GM18502 (cell line): ENCODE results near the gene ASXL1.
"Not testable (repeated sequence)": the region's sequence is repeated elsewhere in the genome, so short reads cannot be mapped to it uniquely, and the experiment has no call there.

ENCODE experiments used
- ATAC-seq: cut with Tn5 transposase; IDR thresholded peaks from one replicate; pipeline ENCODE4 v1.9.1; 2021; ENCODE audit warnings: mild to moderate bottlenecking; ENCODE audit not compliant: unreplicated experiment, poor library complexity

Gene ASXL1

DNA sequence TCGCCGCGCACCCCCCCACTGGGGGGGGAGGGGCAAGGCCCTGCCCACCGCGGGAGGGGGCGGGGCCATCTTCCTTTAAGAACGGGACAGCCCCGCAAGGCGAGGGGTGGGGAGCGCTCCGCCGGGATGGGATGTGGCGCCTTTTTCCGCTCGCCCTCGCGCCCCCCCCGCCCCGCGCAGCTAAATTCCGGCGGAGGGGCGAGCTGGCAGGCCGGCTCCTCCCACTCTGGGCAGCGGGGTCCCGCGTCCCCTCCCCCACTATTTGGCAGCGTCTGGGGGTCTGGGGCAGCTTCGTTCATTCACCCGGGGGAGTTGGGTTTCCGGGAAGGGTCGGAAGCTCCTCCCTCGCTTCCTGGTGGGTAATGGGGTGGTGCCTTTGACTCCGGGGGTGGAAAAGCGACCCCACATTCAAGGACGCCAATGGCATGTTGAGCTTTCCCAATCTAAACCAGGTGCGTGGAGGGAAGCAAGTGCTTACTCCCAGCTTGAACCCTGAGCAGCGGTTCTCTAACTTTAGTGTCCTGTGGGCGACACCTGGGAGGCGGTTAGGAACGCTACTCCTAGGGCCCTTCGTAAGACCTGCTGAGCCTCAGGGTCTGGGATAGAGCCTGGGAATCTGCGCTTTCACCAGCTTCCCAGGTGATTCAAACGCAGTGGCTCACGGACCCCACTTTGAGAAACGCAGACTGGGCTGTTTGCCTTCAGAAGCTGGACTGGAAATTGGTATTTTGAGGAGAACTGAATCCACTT lies 927 bp downstream of the ASXL1 start:
- no peak for ATAC-seq

- ATAC-seq, result no peak
Observed at GRCh38 chr20:32359633-32360332, 1.7 kb downstream of the ASXL1 start.

DNA sequence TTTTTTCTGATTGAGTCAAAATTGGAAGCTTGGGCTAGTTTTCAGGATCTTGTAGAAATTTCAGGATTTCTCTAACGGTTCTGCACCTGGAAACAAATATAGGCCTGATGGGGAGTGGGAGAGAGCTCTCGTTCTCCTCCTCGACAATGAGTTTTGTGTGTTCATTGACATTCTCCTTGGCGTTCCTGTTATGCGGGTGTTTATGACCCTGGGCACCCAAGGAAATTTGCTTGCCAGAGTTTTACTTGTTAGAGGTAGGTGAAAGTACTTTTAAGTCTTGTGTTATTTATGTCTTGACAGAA lies 2.2 kb downstream of the ASXL1 start:
- ATAC-seq, result no peak

DNA sequence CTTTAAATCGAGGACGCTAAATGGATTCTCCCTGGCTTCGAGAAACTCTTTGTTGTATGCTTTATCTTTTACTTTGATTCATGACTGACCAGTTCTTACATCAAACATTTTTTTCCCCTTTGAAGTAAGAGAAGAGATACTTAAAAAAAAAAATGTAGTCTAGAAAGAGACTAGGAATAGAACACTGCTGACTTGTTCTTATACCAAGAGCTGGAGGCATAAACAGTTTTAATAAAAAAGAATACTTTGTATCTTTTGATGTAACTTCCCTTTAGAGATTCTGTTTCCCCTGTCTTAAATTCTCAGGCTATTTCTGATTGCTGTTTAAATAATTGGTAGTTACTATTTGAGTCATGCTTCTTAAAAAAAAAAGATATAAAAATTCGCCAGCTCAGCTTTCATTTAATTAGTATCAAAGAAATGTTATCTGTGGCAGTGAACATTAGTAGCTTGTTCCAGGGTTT lies 4.8 kb downstream of the ASXL1 start:
- ATAC-seq, result no peak

- no peak for ATAC-seq
Observed at GRCh38 chr20:32363492-32363891, 5.4 kb downstream of the ASXL1 start.

GRCh38 chr20:32364554-32365208 lies 6.5 kb downstream of the ASXL1 start:
- no peak for ATAC-seq

- ATAC-seq, result no peak
Observed at GRCh38 chr20:32365564-32365963, 7.4 kb downstream of the ASXL1 start.

DNA sequence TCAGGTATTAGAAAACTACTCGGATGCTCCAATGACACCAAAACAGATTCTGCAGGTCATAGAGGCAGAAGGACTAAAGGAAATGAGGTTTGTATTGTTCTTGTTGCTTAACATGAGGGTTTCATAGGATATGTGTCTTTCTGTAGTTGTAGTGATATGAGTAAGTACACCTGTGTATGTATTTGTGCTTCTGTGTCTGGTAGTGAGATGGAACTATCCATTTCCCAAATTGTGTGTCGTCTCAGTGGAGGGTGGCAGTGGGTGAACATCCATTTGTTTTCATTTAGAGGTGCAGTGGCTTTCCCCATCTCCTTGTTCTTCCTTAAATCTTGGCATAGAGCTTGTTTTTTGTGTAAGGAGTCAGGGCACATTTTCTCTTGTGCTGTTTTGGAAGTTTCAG lies 8.2 kb downstream of the ASXL1 start:
- ATAC-seq, result peak; percentile 61

- ATAC-seq, result no peak
Observed at GRCh38 chr20:32368323-32368722, 10.2 kb downstream of the ASXL1 start.

DNA sequence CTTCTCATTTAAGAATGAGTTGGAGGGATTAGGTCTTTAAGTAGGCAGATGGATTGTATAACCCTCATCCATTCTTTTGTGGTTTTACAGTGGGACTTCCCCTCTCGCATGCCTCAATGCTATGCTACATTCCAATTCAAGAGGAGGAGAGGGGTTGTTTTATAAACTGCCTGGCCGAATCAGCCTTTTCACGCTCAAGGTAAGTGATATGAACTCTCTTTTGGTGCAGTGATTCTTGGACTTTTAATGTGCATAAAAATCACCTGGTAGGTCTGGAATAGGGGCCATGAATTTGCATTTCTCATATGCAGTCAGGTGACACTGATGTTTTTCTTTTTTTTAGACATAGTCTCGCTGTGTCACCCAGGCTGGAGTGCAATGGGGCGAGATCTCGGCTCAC lies 10.8 kb downstream of the ASXL1 start:
- no peak for ATAC-seq

DNA sequence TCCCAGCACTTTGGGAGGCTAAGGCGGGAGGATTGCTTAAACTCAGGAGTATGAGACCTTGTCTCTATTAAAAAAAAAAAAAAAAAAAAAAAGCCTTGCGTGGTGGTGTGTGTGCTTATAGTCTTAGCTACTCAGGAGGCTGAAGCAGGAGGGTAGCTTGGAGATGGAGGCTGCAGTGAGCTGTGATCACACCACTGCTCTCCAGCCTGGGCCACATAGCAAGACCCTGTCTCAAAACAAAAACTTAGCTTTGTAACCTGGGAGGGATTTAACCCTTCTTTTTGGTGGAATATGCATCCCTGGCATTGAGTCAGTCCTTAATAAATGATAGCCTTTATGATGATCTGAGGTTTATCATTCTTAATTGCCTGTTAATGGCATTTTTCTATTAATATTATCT lies 12.8 kb downstream of the ASXL1 start:
- ATAC-seq, result no peak

- ATAC-seq, result no peak
Observed at GRCh38 chr20:32378461-32378860, 20.3 kb downstream of the ASXL1 start.

DNA sequence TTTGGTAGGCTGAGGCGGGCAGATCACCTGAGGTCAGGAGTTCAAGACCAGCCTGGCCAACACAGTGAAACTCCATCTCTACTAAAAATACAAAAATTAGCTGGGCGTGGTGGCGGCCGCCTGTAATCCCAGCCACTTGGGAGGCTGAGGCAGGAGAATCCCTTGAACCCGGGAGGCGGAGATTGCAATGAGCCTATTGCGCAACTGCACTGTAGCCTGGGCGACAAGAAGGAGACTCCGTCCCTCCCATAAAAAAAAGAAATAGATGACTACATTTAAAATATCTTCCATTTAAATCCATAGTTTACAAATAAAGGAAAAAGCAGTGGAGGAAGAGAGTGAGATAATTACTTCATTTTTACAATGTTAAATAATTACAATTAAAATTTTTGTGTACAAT lies 21.9 kb downstream of the ASXL1 start:
- not testable (repeated sequence) for ATAC-seq

DNA sequence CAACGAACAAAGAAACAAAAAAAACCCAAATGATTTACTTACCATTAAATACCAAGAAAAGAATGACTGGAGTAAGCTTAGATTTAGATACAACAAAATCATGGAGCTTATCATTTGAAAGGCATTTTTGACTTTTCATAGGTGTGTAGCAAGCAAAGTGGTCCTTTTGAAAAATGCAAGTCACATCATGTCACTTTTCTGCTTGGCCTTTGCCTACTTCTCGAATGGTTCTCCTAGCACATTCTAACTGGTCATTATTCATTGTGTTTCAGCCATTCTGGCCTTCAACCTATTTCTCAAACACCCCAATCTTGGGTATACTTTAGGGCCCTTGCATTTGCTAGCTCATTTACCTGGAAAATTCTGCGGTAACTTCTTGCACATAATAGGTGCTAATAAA lies 22.6 kb downstream of the ASXL1 start:
- no peak for ATAC-seq

- no peak for ATAC-seq
Observed at GRCh38 chr20:32382102-32382950, 24.2 kb downstream of the ASXL1 start.

GRCh38 chr20:32383441-32383840 lies 25.3 kb downstream of the ASXL1 start:
- ATAC-seq, result not testable (repeated sequence)

DNA sequence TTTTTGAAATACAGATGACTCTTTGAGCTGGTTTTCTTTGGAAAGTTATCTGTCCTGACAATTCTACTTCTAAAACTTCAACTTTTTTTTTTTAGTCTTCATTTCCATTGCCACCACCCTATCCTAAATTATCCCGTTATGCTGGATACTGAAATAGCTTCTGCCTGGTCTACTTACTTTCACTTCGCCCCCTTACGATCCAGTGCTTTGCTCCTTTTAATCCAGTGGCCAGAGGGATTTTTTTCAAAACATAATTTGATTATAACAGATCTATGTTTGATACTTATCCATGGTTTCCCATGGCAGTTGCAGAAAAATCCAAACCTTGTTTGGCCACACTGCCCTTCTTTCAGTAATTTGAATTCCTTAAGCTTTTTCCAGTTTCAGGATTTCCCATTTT lies 27.4 kb downstream of the ASXL1 start:
- no peak for ATAC-seq

GRCh38 chr20:32386091-32386490 lies 28.0 kb downstream of the ASXL1 start:
- no peak for ATAC-seq

- ATAC-seq, result no peak
Observed at GRCh38 chr20:32387252-32387651, 29.1 kb downstream of the ASXL1 start.

GRCh38 chr20:32391003-32391402 lies 32.9 kb downstream of the ASXL1 start:
- no peak for ATAC-seq

- no peak for ATAC-seq
Observed at GRCh38 chr20:32395066-32395465, 36.9 kb downstream of the ASXL1 start.
